GM23338 (cell line): ENCODE data around the gene NIPBL. TPM values are rescaled to one million over a fixed set of nuclear protein-coding genes. Genes with fewer than 3 reads are reported as not detected.

Source experiments
- ATAC-seq: fragments of 200-7000 bp; cut with Tn5 transposase; 3 replicates; pipeline ENCODE4 v1.9.1; 2020
- DNase-seq: peaks from one replicate; pipeline ENCODE4 v3.0.0-alpha.2; 2015; ENCODE audit warnings: low spot score
- H2AFZ ChIP-seq: fragments of 200-600 bp; sonication (generic); 2 replicates; pipeline ENCODE4 v1.8.0; 2016; ENCODE audit warnings: antibody characterized with exemption, mild to moderate bottlenecking, moderate library complexity
- H3F3A ChIP-seq: fragments of 200-600 bp; sonication (generic); replicated peaks from 2 replicates; pipeline ENCODE4 v1.8.0; 2017; ENCODE audit warnings: antibody characterized with exemption, mixed run types, low read depth
- H3K27ac ChIP-seq: fragments of 200-600 bp; sonication (generic); 2 replicates; pipeline ENCODE4 v1.6.1; 2016; ENCODE audit warnings: low read depth
- H3K27me3 ChIP-seq: fragments of 200-600 bp; sonication (generic); 2 replicates; pipeline ENCODE4 v1.8.0; 2016; ENCODE audit warnings: mild to moderate bottlenecking, mixed run types, moderate library complexity; ENCODE audit not compliant: insufficient read depth
- H3K36me3 ChIP-seq: fragments of 200-600 bp; sonication (generic); 2 replicates; pipeline ENCODE4 v1.8.0; 2016; ENCODE audit warnings: mild to moderate bottlenecking; ENCODE audit not compliant: insufficient read depth
- H3K4me1 ChIP-seq: fragments of 200-600 bp; sonication (generic); 2 replicates; pipeline ENCODE4 v1.8.0; 2016; ENCODE audit warnings: mild to moderate bottlenecking, moderate library complexity; ENCODE audit not compliant: insufficient read depth
- H3K4me2 ChIP-seq: fragments of 200-600 bp; sonication (generic); 2 replicates; pipeline ENCODE4 v1.7.1; 2017; ENCODE audit warnings: mixed run types
- H3K4me3 ChIP-seq: fragments of 200-600 bp; sonication (generic); 2 replicates; pipeline ENCODE4 v1.6.1; 2016; ENCODE audit warnings: mixed run types
- H3K79me2 ChIP-seq: fragments of 200-600 bp; sonication (generic); replicated peaks from 2 replicates; pipeline ENCODE4 v1.8.0; 2017; ENCODE audit warnings: mild to moderate bottlenecking; ENCODE audit not compliant: insufficient read depth
- H3K9me2 ChIP-seq: fragments of 200-600 bp; sonication (generic); 2 replicates; pipeline ENCODE4 v1.8.0; 2017; ENCODE audit not compliant: insufficient read depth
- H4K20me1 ChIP-seq: fragments of 200-600 bp; sonication (generic); replicated peaks from 2 replicates; pipeline ENCODE4 v1.8.0; 2017; ENCODE audit warnings: mild to moderate bottlenecking; ENCODE audit not compliant: insufficient read depth
- H3K27ac Mint-ChIP-seq: 2 replicates; pipeline ENCODE4 v1.8.0; 2020; ENCODE audit warnings: inconsistent platforms, mild to moderate bottlenecking, moderate library complexity, mixed read lengths
- H3K27me3 Mint-ChIP-seq: 3 replicates; pipeline ENCODE4 v1.8.0; 2022; ENCODE audit warnings: low read depth, mild to moderate bottlenecking, moderate library complexity, mixed read lengths, inconsistent platforms; ENCODE audit not compliant: insufficient read depth, poor library complexity
- H3K36me3 Mint-ChIP-seq: 3 replicates; pipeline ENCODE4 v1.8.0; 2021; ENCODE audit warnings: low read depth, mild to moderate bottlenecking, inconsistent platforms, moderate library complexity, mixed read lengths
- H3K4me1 Mint-ChIP-seq: 3 replicates; pipeline ENCODE4 v1.8.0; 2020; ENCODE audit warnings: mild to moderate bottlenecking, inconsistent platforms, mixed read lengths
- H3K4me3 Mint-ChIP-seq: 3 replicates; pipeline ENCODE4 v1.8.0; 2021; ENCODE audit warnings: moderate library complexity, mild to moderate bottlenecking, inconsistent platforms, mixed read lengths
- H3K9me3 Mint-ChIP-seq: 3 replicates; pipeline ENCODE4 v1.8.0; 2020; ENCODE audit warnings: moderate library complexity, mild to moderate bottlenecking, inconsistent platforms, mixed read lengths
- CREB1 ChIP-seq: fragments of 250-450 bp; sonication (Bioruptor Pico); IDR thresholded peaks from 2 replicates; pipeline ENCODE4 v1.5.0; 2020; ENCODE audit warnings: low read depth, mild to moderate bottlenecking, moderate library complexity
- CTCF ChIP-seq, 2 experiments: fragments of 200-600 bp in 1 of 2; sonication (generic) in 1 of 2; conservative IDR thresholded peaks; 2 replicates each; pipeline versions ENCODE4 v1.5.1 to v1.6.1; 2016 to 2017; ENCODE audit warnings: antibody characterized with exemption in 2 of 2, low read depth in 2 of 2, mild to moderate bottlenecking in 2 of 2, moderate library complexity in 1 of 2
- EZH2 ChIP-seq: fragments of 200-600 bp; sonication (generic); IDR thresholded peaks from one replicate; pipeline ENCODE4 v1.8.0; 2017; ENCODE audit warnings: antibody characterized with exemption, mild to moderate bottlenecking, low read depth; ENCODE audit not compliant: unreplicated experiment
- EZH2phosphoT487 ChIP-seq: fragments of 200-600 bp; sonication (generic); IDR thresholded peaks from one replicate; pipeline ENCODE4 v1.8.1; 2018; ENCODE audit warnings: antibody characterized with exemption; ENCODE audit not compliant: unreplicated experiment
- JUNB ChIP-seq: IDR thresholded peaks from one replicate; pipeline ENCODE4 v1.6.1; 2016; ENCODE audit warnings: antibody characterized with exemption; ENCODE audit not compliant: unreplicated experiment
- NANOG ChIP-seq: IDR thresholded peaks from 2 replicates; pipeline ENCODE4 v1.6.1; 2016; ENCODE audit warnings: antibody characterized with exemption, borderline replicate concordance
- POLR2AphosphoS5 ChIP-seq: IDR thresholded peaks from 2 replicates; pipeline ENCODE4 v1.6.1; 2016; ENCODE audit warnings: antibody characterized with exemption, low read depth
- REST ChIP-seq: IDR thresholded peaks from one replicate; pipeline ENCODE4 v1.6.1; 2018; ENCODE audit warnings: antibody characterized with exemption; ENCODE audit not compliant: unreplicated experiment
- STAT1 ChIP-seq: IDR thresholded peaks from one replicate; pipeline ENCODE4 v1.6.1; 2016; ENCODE audit warnings: antibody characterized with exemption; ENCODE audit not compliant: unreplicated experiment
- ZNF331 ChIP-seq: fragments of 250-450 bp; sonication (Bioruptor Pico); IDR thresholded peaks from 2 replicates; pipeline ENCODE4 v1.5.0; 2020; ENCODE audit warnings: low read depth, mild to moderate bottlenecking, moderate library complexity
- polyA plus RNA-seq: library from polyadenylated mRNA; unstranded; fragments of >200 nt; fragmentation: Nextera tagmentation; extraction: Ambion mirVana; gene quantifications from 2 replicates; pipeline ENCODE4 v1.2.1, GENCODE V29; 2016
- total RNA-seq: library from RNA; depleted of rRNA; stranded (reverse); fragments of >200 nt; shearing (Covaris generic); gene quantifications from 2 replicates; pipeline ENCODE4 v1.2.3, GENCODE V29; 2014
- TF ChIP-seq, protein P1 (sequence below): IDR thresholded peaks from 2 replicates; pipeline ENCODE4 v1.6.1; 2016; ENCODE audit warnings: antibody characterized with exemption
- TF ChIP-seq, protein P2 (sequence below): fragments of 250-450 bp; sonication (Bioruptor Pico); IDR thresholded peaks from 2 replicates; pipeline ENCODE4 v1.5.0; 2020; ENCODE audit warnings: mild to moderate bottlenecking, moderate library complexity

The NIPBL gene
- total and polyA plus RNA-seq, 2 experiments from 2014 or later: 44.2 to 51.4 TPM

DNA sequence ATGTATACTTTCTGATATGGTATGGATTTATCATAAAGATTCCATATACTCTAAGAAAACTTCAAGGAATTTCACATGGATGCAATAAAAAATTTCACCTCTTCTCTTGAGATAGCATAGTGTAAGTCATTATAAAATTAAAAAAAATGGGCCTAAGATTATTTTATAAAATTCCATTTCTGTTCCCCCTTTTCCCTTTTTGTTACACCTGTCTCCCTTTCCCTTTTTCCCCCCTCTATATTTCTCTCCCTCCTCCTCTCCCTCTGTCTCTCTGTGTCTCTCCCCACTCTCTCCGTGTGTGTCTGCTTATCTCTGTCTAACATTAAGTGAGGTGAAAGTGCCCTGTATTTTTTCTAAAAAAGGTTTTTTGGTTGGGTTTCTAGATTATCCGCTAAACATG lies 180.2 kb downstream of the NIPBL start (continued):
- TF ChIP-seq REST (no peak), EZH2 (no peak), NANOG (no peak)
- TF ChIP-seq, protein P1, sequence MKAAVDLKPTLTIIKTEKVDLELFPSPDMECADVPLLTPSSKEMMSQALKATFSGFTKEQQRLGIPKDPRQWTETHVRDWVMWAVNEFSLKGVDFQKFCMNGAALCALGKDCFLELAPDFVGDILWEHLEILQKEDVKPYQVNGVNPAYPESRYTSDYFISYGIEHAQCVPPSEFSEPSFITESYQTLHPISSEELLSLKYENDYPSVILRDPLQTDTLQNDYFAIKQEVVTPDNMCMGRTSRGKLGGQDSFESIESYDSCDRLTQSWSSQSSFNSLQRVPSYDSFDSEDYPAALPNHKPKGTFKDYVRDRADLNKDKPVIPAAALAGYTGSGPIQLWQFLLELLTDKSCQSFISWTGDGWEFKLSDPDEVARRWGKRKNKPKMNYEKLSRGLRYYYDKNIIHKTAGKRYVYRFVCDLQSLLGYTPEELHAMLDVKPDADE: no peak

- no peaks in the 10 kb centered on the region for H3K27me3 ChIP-seq
- no peaks in the 10 kb centered on the region for H3F3A ChIP-seq
- no peaks in the 10 kb centered on the region for H3K79me2 ChIP-seq
- Mint-ChIP-seq H3K4me1 (no peaks in the 10 kb centered on the region), H3K27me3 (no peaks in the 10 kb centered on the region), H3K9me3 (no peaks in the 10 kb centered on the region), H3K36me3 (peaks cover 8% of the 10 kb centered on the region; the same call in 1 of the 3 replicates), H3K4me3 (no peak overlapping the region), H3K27ac (no peak overlapping the region)
- no peaks in the 10 kb centered on the region for H4K20me1 ChIP-seq
- H3K4me2 ChIP-seq: no peak overlapping the region
- no peak overlapping the region for H2AFZ ChIP-seq
- ATAC-seq: no peak
- DNase-seq: no peak
- H3K4me1 ChIP-seq: no peaks in the 10 kb centered on the region
- no peak overlapping the region for H3K4me3 ChIP-seq
- peaks cover 16% of the 10 kb centered on the region; the same call in 1 of the 2 replicates for H3K36me3 ChIP-seq
- H3K27ac ChIP-seq: no peak overlapping the region
- no peaks in the 10 kb centered on the region for H3K9me2 ChIP-seq
- TF ChIP-seq, protein P2, sequence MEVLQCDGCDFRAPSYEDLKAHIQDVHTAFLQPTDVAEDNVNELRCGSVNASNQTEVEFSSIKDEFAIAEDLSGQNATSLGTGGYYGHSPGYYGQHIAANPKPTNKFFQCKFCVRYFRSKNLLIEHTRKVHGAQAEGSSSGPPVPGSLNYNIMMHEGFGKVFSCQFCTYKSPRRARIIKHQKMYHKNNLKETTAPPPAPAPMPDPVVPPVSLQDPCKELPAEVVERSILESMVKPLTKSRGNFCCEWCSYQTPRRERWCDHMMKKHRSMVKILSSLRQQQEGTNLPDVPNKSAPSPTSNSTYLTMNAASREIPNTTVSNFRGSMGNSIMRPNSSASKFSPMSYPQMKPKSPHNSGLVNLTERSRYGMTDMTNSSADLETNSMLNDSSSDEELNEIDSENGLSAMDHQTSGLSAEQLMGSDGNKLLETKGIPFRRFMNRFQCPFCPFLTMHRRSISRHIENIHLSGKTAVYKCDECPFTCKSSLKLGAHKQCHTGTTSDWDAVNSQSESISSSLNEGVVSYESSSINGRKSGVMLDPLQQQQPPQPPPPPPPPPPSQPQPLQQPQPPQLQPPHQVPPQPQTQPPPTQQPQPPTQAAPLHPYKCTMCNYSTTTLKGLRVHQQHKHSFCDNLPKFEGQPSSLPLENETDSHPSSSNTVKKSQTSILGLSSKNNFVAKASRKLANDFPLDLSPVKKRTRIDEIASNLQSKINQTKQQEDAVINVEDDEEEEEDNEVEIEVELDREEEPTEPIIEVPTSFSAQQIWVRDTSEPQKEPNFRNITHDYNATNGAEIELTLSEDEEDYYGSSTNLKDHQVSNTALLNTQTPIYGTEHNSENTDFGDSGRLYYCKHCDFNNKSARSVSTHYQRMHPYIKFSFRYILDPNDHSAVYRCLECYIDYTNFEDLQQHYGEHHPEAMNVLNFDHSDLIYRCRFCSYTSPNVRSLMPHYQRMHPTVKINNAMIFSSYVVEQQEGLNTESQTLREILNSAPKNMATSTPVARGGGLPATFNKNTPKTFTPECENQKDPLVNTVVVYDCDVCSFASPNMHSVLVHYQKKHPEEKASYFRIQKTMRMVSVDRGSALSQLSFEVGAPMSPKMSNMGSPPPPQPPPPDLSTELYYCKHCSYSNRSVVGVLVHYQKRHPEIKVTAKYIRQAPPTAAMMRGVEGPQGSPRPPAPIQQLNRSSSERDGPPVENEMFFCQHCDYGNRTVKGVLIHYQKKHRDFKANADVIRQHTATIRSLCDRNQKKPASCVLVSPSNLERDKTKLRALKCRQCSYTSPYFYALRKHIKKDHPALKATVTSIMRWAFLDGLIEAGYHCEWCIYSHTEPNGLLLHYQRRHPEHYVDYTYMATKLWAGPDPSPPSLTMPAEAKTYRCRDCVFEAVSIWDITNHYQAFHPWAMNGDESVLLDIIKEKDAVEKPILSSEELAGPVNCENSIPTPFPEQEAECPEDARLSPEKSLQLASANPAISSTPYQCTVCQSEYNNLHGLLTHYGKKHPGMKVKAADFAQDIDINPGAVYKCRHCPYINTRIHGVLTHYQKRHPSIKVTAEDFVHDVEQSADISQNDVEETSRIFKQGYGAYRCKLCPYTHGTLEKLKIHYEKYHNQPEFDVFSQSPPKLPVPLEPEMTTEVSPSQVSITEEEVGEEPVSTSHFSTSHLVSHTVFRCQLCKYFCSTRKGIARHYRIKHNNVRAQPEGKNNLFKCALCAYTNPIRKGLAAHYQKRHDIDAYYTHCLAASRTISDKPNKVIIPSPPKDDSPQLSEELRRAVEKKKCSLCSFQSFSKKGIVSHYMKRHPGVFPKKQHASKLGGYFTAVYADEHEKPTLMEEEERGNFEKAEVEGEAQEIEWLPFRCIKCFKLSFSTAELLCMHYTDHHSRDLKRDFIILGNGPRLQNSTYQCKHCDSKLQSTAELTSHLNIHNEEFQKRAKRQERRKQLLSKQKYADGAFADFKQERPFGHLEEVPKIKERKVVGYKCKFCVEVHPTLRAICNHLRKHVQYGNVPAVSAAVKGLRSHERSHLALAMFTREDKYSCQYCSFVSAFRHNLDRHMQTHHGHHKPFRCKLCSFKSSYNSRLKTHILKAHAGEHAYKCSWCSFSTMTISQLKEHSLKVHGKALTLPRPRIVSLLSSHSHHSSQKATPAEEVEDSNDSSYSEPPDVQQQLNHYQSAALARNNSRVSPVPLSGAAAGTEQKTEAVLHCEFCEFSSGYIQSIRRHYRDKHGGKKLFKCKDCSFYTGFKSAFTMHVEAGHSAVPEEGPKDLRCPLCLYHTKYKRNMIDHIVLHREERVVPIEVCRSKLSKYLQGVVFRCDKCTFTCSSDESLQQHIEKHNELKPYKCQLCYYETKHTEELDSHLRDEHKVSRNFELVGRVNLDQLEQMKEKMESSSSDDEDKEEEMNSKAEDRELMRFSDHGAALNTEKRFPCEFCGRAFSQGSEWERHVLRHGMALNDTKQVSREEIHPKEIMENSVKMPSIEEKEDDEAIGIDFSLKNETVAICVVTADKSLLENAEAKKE (CRISPR knock-in tag): no peak
- TF ChIP-seq CREB1 (CRISPR knock-in tag) (no peak), CTCF (conservative IDR thresholded peaks at IDR 0.05; ENCODE audit: low read depth in 2 of 2) (no peak), STAT1 (no peak), EZH2 (no peak), POLR2AphosphoS5 (no peak), JUNB (no peak), ZNF331 (CRISPR knock-in tag) (no peak), EZH2phosphoT487 (no peak)
Measured at GRCh38 chr5:37060030-37060429, 183.5 kb downstream of the NIPBL start.
